Lower leg skin (tissue), 3 donors: ENCODE data around the gene RPS6KC1.

ENCODE experiments used
- CTCF ChIP-seq, 3 donors: fragments of 450-650 bp; IDR thresholded peaks; one replicate each; pipeline ENCODE4 v1.5.1; 2016; ENCODE audit warnings: antibody characterized with exemption in 3 of 3, mild to moderate bottlenecking in 3 of 3, moderate library complexity in 2 of 3
- POLR2A ChIP-seq, 2 donors: fragments of 450-650 bp; IDR thresholded peaks; one replicate each; pipeline ENCODE4 v1.6.1; 2016 to 2017; ENCODE audit warnings: antibody characterized with exemption in 2 of 2, mild to moderate bottlenecking in 1 of 2, moderate library complexity in 1 of 2

GRCh38 chr1:213049232-213049631, 1.8 kb upstream of the RPS6KC1 start:
- TF ChIP-seq POLR2A (IDR thresholded peaks at IDR 0.05) (no peak), CTCF (IDR thresholded peaks at IDR 0.05) (no peak)
